ENCODE measurements around the gene INO80B.
"Not testable (repeated sequence)": the region's sequence is repeated elsewhere in the genome, so short reads cannot be mapped to it uniquely, and the experiment has no call there.

Gene INO80B

GRCh38 chr2:74448771-74449170, 6.1 kb upstream of the INO80B start:
- DNase-seq (ENCODE audit: low spot score): no peak

GRCh38 chr2:74450570-74451190, 4.2 kb upstream of the INO80B start:
- DNase-seq (ENCODE audit: low spot score): no peak

- no peak for DNase-seq (ENCODE audit: low spot score)
Measured at GRCh38 chr2:74457129-74457548, 2.3 kb downstream of the INO80B start.

GRCh38 chr2:74457549-74458131, 2.8 kb downstream of the INO80B start:
- no peak for DNase-seq (ENCODE audit: low spot score)

- peak; percentile 99 for DNase-seq (ENCODE audit: low spot score)
Measured at GRCh38 chr2:74458132-74458937, 3.4 kb downstream of the INO80B start, which contains the start of gene WBP1. Gene WBP1 (plus strand): TSS chr2:74458438. CDS start chr2:74458603, 165 bp downstream.

GRCh38 chr2:74458938-74459363, 4.1 kb downstream of the INO80B start:
- no peak for DNase-seq (ENCODE audit: low spot score)

GRCh38 chr2:74459503-74460118, 4.7 kb downstream of the INO80B start:
- not testable (repeated sequence) for DNase-seq (ENCODE audit: low spot score)

GRCh38 chr2:74460187-74460586, 5.3 kb downstream of the INO80B start:
- DNase-seq (ENCODE audit: low spot score): not testable (repeated sequence)

- no peak for DNase-seq (ENCODE audit: low spot score)
Measured at GRCh38 chr2:74461187-74462053, 6.5 kb downstream of the INO80B start.

GRCh38 chr2:74462054-74462785, 7.3 kb downstream of the INO80B start:
- DNase-seq (ENCODE audit: low spot score): no peak

- no peak for DNase-seq (ENCODE audit: low spot score)
Measured at GRCh38 chr2:74462786-74463105, 7.9 kb downstream of the INO80B start.

- no peak for DNase-seq (ENCODE audit: low spot score)
Measured at GRCh38 chr2:74464406-74464805, 9.5 kb downstream of the INO80B start.

- not testable (repeated sequence) for DNase-seq (ENCODE audit: low spot score)
Measured at GRCh38 chr2:74470742-74471141, 15.9 kb downstream of the INO80B start.

GRCh38 chr2:74471332-74472065, 16.6 kb downstream of the INO80B start:
- no peak for DNase-seq (ENCODE audit: low spot score)

GRCh38 chr2:74472086-74472944, 17.4 kb downstream of the INO80B start, which contains the start of gene MRPL53:
Gene MRPL53 (minus strand): TSS chr2:74472680. CDS start chr2:74472660, 20 bp downstream.
- DNase-seq (ENCODE audit: low spot score): peak; percentile 83

- DNase-seq (ENCODE audit: low spot score): no peak
Measured at GRCh38 chr2:74472945-74473258, 18.0 kb downstream of the INO80B start.

- DNase-seq (ENCODE audit: low spot score): no peak
Measured at GRCh38 chr2:74474481-74474880, 19.6 kb downstream of the INO80B start.

- no peak for DNase-seq (ENCODE audit: low spot score)
Measured at GRCh38 chr2:74474899-74475298, 20.0 kb downstream of the INO80B start.

GRCh38 chr2:74481431-74481830, 26.5 kb downstream of the INO80B start:
- DNase-seq (ENCODE audit: low spot score): no peak

All from AG08395 (cell line).